VCaP (cell line): ENCODE measurements around the gene MAD2L1.

Experiments used
- H3K27ac ChIP-seq: fragments of 450-650 bp; 2 replicates; pipeline ENCODE4 v1.5.1; 2017
- TF ChIP-seq, protein P1 (sequence below): fragments of 450-650 bp; conservative IDR thresholded peaks from 2 replicates; pipeline ENCODE4 v1.5.1; 2017; ENCODE audit warnings: mild to moderate bottlenecking, moderate library complexity

The MAD2L1 gene

GRCh38 chr4:120043828-120044227 is 22.8 kb downstream of the MAD2L1 start:
- TF ChIP-seq, protein P1, sequence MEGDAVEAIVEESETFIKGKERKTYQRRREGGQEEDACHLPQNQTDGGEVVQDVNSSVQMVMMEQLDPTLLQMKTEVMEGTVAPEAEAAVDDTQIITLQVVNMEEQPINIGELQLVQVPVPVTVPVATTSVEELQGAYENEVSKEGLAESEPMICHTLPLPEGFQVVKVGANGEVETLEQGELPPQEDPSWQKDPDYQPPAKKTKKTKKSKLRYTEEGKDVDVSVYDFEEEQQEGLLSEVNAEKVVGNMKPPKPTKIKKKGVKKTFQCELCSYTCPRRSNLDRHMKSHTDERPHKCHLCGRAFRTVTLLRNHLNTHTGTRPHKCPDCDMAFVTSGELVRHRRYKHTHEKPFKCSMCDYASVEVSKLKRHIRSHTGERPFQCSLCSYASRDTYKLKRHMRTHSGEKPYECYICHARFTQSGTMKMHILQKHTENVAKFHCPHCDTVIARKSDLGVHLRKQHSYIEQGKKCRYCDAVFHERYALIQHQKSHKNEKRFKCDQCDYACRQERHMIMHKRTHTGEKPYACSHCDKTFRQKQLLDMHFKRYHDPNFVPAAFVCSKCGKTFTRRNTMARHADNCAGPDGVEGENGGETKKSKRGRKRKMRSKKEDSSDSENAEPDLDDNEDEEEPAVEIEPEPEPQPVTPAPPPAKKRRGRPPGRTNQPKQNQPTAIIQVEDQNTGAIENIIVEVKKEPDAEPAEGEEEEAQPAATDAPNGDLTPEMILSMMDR: no peak
- H3K27ac ChIP-seq: no peak overlapping the region

GRCh38 chr4:120037411-120037810 is 29.2 kb downstream of the MAD2L1 start:
- H3K27ac ChIP-seq: no peak overlapping the region
- TF ChIP-seq, protein P1: no peak

DNA sequence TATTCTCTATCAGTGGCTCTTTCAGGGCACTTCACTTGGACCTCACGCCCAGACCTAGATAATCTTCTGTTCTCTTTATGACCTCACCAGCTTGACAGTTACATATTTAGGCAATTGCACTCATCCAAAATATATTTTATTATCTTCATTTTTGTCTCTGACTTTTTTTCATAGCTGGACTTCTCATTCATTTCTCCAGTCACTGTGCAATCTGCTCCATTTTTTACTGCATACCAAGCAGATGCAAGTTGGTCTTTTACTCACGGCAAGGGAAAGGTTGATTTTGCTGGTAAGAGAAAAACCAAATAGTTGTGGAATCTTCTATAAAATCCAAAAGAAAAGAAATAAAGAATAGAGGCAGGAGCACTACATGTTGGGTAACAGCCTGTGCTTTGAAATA is 31.7 kb downstream of the MAD2L1 start:
- H3K27ac ChIP-seq: no peak overlapping the region
- TF ChIP-seq, protein P1: no peak

GRCh38 chr4:120026853-120027252 is 39.8 kb downstream of the MAD2L1 start:
- TF ChIP-seq, protein P1: no peak
- H3K27ac ChIP-seq: no peak overlapping the region

- H3K27ac ChIP-seq: no peak overlapping the region
- TF ChIP-seq, protein P1: no peak
These were observed 41.1 kb downstream of the MAD2L1 start for GRCh38 chr4:120025516-120025915.

DNA sequence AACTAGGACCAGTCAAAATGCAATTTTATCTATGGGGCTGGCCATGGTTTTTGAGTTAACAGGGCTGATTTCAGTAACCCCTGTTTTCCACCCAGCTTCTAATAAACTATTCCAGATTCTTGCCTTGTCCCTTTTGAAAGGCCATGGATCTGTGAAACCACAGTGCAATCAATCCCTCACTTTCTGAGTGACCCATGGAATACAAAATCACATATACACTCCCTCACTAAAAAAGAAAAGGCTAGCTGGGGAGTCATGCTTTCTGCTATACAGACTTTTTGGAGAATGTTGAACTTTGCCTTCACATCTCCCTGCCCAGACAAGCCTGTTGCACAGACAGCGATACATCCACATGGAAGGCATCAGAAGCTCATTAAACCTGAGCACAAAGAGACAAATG is 47.9 kb downstream of the MAD2L1 start:
- no peak overlapping the region for H3K27ac ChIP-seq
- TF ChIP-seq, protein P1: no peak

GRCh38 chr4:120017939-120018692 is 48.5 kb downstream of the MAD2L1 start:
- no peak overlapping the region for H3K27ac ChIP-seq
- TF ChIP-seq, protein P1: no peak
